B cell (primary cell): Measurements from ENCODE around the gene FAM47A. TPM values are rescaled to one million over a fixed set of nuclear protein-coding genes. Genes with fewer than 3 reads are reported as not detected.
A peak's percentile ranks its signal among the peaks of the same experiment; 100 is the strongest.

Experiments used
- ATAC-seq: fragments of 200-7000 bp; cut with Tn5 transposase; one replicate; pipeline ENCODE4 v1.10.0; 2021; ENCODE audit warnings: low read depth, mild to moderate bottlenecking, moderate number of reproducible peaks, moderate library complexity
- CTCF ChIA-PET: fragments of 350-600 bp; sonication (Branson Sonifier 250); formaldehyde crosslinking; loops from one replicate; lab custom pipeline; 2021; ENCODE audit warnings: antibody characterized with exemption, inconsistent platforms; lab: Charles Lee
- POLR2A ChIA-PET: fragments of 350-600 bp; sonication (Branson Sonifier 250); formaldehyde crosslinking; loops from one replicate; lab custom pipeline; 2021; ENCODE audit warnings: antibody characterized with exemption; lab: Charles Lee
- DNase-seq: peaks from one replicate; pipeline ENCODE4 v3.0.0; 2013
- H2AFZ ChIP-seq: 2 replicates; pipeline ENCODE4 v1.6.1; 2012; ENCODE audit warnings: mild to moderate bottlenecking, low read depth, low read length; ENCODE audit not compliant: insufficient read depth, poor library complexity, severe bottlenecking
- H3K27ac ChIP-seq, 2 donors: 1 replicate in 1 of 2; 2 replicates in 1 of 2; pipeline ENCODE4 v1.5.1; 2012 to 2013; ENCODE audit warnings: low read length in 2 of 2, mild to moderate bottlenecking in 2 of 2, moderate library complexity in 1 of 2
- H3K27me3 ChIP-seq, 4 experiments: fragments of 200-600 bp in 1 of 4; sonication (generic) in 1 of 4; replicated peaks in 1 of 4; 1 replicate in 2 of 4; 2 replicates in 2 of 4; pipeline versions ENCODE4 v1.6.1 to v1.7.0; 2013 to 2016; ENCODE audit warnings: low read length in 3 of 4, mild to moderate bottlenecking in 2 of 4, mixed read lengths in 1 of 4, moderate library complexity in 1 of 4; ENCODE audit not compliant: insufficient read depth in 4 of 4, control insufficient read depth in 3 of 4; ENCODE audit errors: control extremely low read depth in 1 of 4
- H3K36me3 ChIP-seq, 2 experiments: replicated peaks in 1 of 2; 1 replicate in 1 of 2; 2 replicates in 1 of 2; pipeline versions ENCODE4 v1.6.1 to v1.7.1; 2013; ENCODE audit warnings: low read length in 1 of 2; ENCODE audit not compliant: insufficient read depth in 2 of 2, control insufficient read depth in 1 of 2; ENCODE audit errors: control extremely low read depth in 1 of 2, extremely low read depth in 1 of 2
- H3K4me1 ChIP-seq, 2 donors: fragments of 200-600 bp in 1 of 2; sonication (generic) in 1 of 2; 1 replicate in 1 of 2; 2 replicates in 1 of 2; pipeline versions ENCODE4 v1.5.1 to v1.6.1; 2013 to 2017; ENCODE audit warnings: low read length in 2 of 2; ENCODE audit not compliant: control insufficient read depth in 2 of 2, insufficient read depth in 2 of 2
- H3K4me2 ChIP-seq: replicated peaks from 2 replicates; pipeline ENCODE3; 2012; ENCODE audit warnings: mild to moderate bottlenecking, low read depth, low read length; ENCODE audit not compliant: poor library complexity, severe bottlenecking
- H3K4me3 ChIP-seq, 5 experiments: fragments of 200-600 bp in 1 of 5; sonication (generic) in 1 of 5; 1 replicate in 3 of 5; 2 replicates in 2 of 5; pipeline versions ENCODE4 v1.5.1 to v1.7.0; 2011 to 2016; ENCODE audit warnings: low read length in 4 of 5, mild to moderate bottlenecking in 4 of 5, low read depth in 2 of 5, control low read depth in 1 of 5, moderate library complexity in 1 of 5; ENCODE audit not compliant: insufficient read depth in 1 of 5; ENCODE audit errors: control extremely low read depth in 1 of 5, extremely low read depth in 1 of 5
- H3K79me2 ChIP-seq: fragments of 200-600 bp; sonication (generic); one replicate; pipeline ENCODE4 v1.6.0; 2016; ENCODE audit warnings: low read length; ENCODE audit not compliant: control insufficient read depth, insufficient read depth
- H3K9ac ChIP-seq: fragments of 200-600 bp; sonication (generic); 2 replicates; pipeline ENCODE4 v1.6.1; 2017; ENCODE audit warnings: mild to moderate bottlenecking, low read length, moderate library complexity
- H3K9me3 ChIP-seq, 3 donors: one replicate each; pipeline versions ENCODE4 v1.6.1 to v1.7.1; 2013; ENCODE audit warnings: low read length in 2 of 3; ENCODE audit not compliant: control insufficient read depth in 2 of 3, insufficient read depth in 1 of 3; ENCODE audit errors: control extremely low read depth in 1 of 3
- H4K20me1 ChIP-seq: 2 replicates; pipeline ENCODE4 v1.6.0; 2012; ENCODE audit warnings: mild to moderate bottlenecking, low read length; ENCODE audit not compliant: insufficient read depth, control insufficient read depth, poor library complexity, severe bottlenecking
- H3K27ac Mint-ChIP-seq: one replicate; pipeline ENCODE4 v1.8.0; 2021; ENCODE audit warnings: mixed read lengths
- H3K27me3 Mint-ChIP-seq: one replicate; pipeline ENCODE4 v1.8.0; 2021; ENCODE audit warnings: mixed read lengths
- H3K4me1 Mint-ChIP-seq: one replicate; pipeline ENCODE4 v1.8.0; 2021; ENCODE audit warnings: mixed read lengths
- H3K4me3 Mint-ChIP-seq: one replicate; pipeline ENCODE4 v1.8.0; 2021; ENCODE audit warnings: mixed read lengths
- H3K9me3 Mint-ChIP-seq: one replicate; pipeline ENCODE4 v1.8.0; 2022; ENCODE audit warnings: mixed read lengths; ENCODE audit not compliant: insufficient read depth
- CTCF ChIP-seq: fragments of 200-600 bp; IDR thresholded peaks from one replicate; pipeline ENCODE4 v1.8.0; 2022; ENCODE audit warnings: antibody characterized with exemption, mild to moderate bottlenecking
- EZH2 ChIP-seq: IDR thresholded peaks from 2 replicates; pipeline ENCODE4 v1.6.1; 2012; ENCODE audit warnings: borderline replicate concordance, low read depth, mild to moderate bottlenecking, moderate library complexity, low read length; ENCODE audit not compliant: insufficient read depth, poor library complexity, severe bottlenecking
- WGBS: methylation state at CpG from one replicate; pipeline ENCODE4 v1.1.5; 2013; ENCODE audit warnings: missing lambda C conversion rate; ENCODE audit not compliant: insufficient coverage; 5-methylcytosine and 5-hydroxymethylcytosine counted together
- intact Hi-C: fragments of 100-400 bp; cut with micrococcal nuclease; formaldehyde crosslinking; loops from one replicate; pipeline ENCODE4 v1.10.0; 2022
- polyA plus RNA-seq: library from polyadenylated mRNA; depleted of rRNA; stranded (reverse); fragments of >200 nt; gene quantifications from 2 replicates; pipeline ENCODE4 v1.2.3, GENCODE V29; 2012
- total RNA-seq, 2 donors: library from RNA; stranded (reverse); fragments of 120-200 nt in 1 of 2; gene quantifications; 1 replicate in 1 of 2; 2 replicates in 1 of 2; pipeline versions ENCODE4 v1.2.3 to v1.2.4, GENCODE V29; 2013 to 2022

The FAM47A gene
- total and polyA plus RNA-seq, 2 donors (not counting 1 experiment from before 2014, with no cell fraction given) = not detected

DNA sequence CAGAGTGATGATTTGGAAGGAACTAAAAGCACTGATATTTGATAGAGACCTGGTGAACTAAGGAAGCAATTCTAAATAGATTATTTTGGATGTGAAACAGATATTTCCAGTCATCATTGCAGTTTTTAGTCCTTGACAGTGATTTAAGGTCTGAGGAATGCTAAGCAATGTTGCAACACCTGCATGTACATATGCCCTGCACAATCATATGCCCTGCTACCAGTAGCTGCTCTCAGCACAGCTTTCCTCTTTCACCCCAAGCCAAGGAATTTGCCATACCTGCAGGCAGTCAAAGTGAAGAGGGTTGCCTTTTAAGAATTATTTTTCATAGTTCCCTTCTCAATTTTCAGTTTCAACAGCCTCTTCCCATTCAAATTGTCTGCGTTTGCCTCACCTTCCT lies 8.7 kb upstream of the FAM47A start:
- ChIA-PET CTCF (no interaction called here), POLR2A (no interaction called here)
- H3K4me1 ChIP-seq = no peaks in the 10 kb centered on the region
- no peak for ATAC-seq
- no peaks in the 10 kb centered on the region for H4K20me1 ChIP-seq
- no peak for DNase-seq
- no peaks in the 10 kb centered on the region for H3K36me3 ChIP-seq
- Mint-ChIP-seq H3K27ac (no peak overlapping the region), H3K27me3 (no peaks in the 10 kb centered on the region), H3K4me1 (no peaks in the 10 kb centered on the region), H3K9me3 (peaks cover 3% of the 10 kb centered on the region), H3K4me3 (no peak overlapping the region)
- WGBS = no CpG with 5 or more reads among the region's 1 CpG
- no peak overlapping the region for H3K4me2 ChIP-seq
- no peaks in the 10 kb centered on the region for H3K27me3 ChIP-seq
- no peak overlapping the region for H3K4me3 ChIP-seq
- TF ChIP-seq CTCF (no peak), EZH2 (no peak)
- no peaks in the 10 kb centered on the region for H3K9me3 ChIP-seq
- no peak overlapping the region for H3K9ac ChIP-seq
- H3K79me2 ChIP-seq = no peaks in the 10 kb centered on the region
- H3K27ac ChIP-seq = no peak overlapping the region
- H2AFZ ChIP-seq = no peak overlapping the region
- intact Hi-C loops = no loop called here

- H3K4me3 ChIP-seq = no peak overlapping the region
- H3K4me1 ChIP-seq = no peaks in the 10 kb centered on the region
- no peak overlapping the region for H2AFZ ChIP-seq
- POLR2A ChIA-PET = no interaction called here
- no peak overlapping the region for H3K27ac ChIP-seq
- H3K79me2 ChIP-seq = no peaks in the 10 kb centered on the region
- Mint-ChIP-seq H3K27ac (no peak overlapping the region), H3K4me3 (no peak overlapping the region), H3K4me1 (no peaks in the 10 kb centered on the region), H3K9me3 (no peaks in the 10 kb centered on the region), H3K27me3 (no peaks in the 10 kb centered on the region)
- no peak for ATAC-seq
- H3K9ac ChIP-seq = no peak overlapping the region
- no peaks in the 10 kb centered on the region for H3K36me3 ChIP-seq
- TF ChIP-seq EZH2 (no peak), CTCF (no peak)
- no peaks in the 10 kb centered on the region for H4K20me1 ChIP-seq
- CTCF ChIA-PET = no interaction called here
- no peak overlapping the region for H3K4me2 ChIP-seq
- no peaks in the 10 kb centered on the region for H3K27me3 ChIP-seq
- H3K9me3 ChIP-seq = peaks cover 0 to 11% (median 0%) of the 10 kb centered on the region in 3 donors
- intact Hi-C loops = no loop called here
- peak; percentile 1 for DNase-seq
- WGBS = 98% methylated on average over 34 of the region's 41 CpGs
Observed at GRCh38 chrX:34130980-34131744, 952 bp downstream of the FAM47A start.
